PC-3 (cell line): ENCODE measurements around the gene LDHD.

Experiments used
- EZH2 ChIP-seq: fragments of 300-600 bp; sonication (generic); IDR thresholded peaks from one replicate; pipeline ENCODE4 v1.6.1; 2017; ENCODE audit warnings: antibody characterized with exemption, mild to moderate bottlenecking, low read length; ENCODE audit not compliant: unreplicated experiment
- EZH2phosphoT487 ChIP-seq: fragments of 300-600 bp; sonication (generic); IDR thresholded peaks from 2 replicates; pipeline ENCODE4 v1.6.1; 2018; ENCODE audit warnings: mild to moderate bottlenecking, antibody characterized with exemption, low read length, borderline replicate concordance
- TF ChIP-seq, protein P1 (sequence below): fragments of 300-600 bp; sonication (generic); conservative IDR thresholded peaks from 2 replicates; pipeline ENCODE4 v1.5.1; 2017; ENCODE audit warnings: antibody characterized with exemption, low read depth, mild to moderate bottlenecking, low read length

DNA sequence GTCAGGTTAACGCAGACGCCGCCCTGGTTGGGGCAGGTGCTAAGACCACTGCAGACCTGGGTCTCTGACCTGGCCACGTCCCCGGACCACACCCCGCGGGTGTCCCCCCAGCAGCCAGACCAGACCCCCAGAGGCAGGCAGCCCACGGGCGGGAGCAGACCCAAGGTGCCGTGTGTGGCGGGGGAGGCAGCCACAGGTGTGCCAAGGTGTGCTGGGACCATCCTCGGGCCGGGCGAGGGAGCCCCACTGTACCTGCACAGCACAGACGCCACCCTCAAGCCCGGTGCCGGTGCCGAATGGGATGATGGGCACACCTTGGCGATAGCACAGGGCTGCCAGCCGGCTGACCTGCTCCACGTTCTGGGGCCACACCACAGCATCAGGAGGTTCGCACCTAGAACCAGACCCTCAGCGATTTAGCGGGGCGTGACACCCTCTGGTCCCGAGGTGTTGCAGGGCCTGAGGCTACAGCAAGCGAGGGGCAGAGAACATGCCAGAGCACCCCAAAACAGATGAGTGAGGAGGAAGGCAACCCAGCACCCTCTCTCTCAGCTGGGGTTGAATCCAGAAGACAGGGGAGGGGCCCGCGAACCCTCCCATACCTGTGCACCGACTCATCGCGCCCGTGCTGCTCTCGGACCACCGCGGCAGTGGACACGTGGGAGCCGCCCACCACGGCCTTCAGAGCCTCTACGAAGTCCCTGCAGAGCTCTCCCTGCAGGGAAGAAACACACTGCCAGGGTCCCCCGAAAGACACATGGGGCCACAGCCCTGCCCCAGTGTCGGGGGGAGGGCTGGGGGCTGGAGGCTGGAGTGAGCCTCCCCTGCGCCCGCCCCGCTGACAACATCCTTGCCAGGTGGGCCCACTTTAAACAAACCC lies 1.4 kb downstream of the LDHD start:
- TF ChIP-seq, protein P1, sequence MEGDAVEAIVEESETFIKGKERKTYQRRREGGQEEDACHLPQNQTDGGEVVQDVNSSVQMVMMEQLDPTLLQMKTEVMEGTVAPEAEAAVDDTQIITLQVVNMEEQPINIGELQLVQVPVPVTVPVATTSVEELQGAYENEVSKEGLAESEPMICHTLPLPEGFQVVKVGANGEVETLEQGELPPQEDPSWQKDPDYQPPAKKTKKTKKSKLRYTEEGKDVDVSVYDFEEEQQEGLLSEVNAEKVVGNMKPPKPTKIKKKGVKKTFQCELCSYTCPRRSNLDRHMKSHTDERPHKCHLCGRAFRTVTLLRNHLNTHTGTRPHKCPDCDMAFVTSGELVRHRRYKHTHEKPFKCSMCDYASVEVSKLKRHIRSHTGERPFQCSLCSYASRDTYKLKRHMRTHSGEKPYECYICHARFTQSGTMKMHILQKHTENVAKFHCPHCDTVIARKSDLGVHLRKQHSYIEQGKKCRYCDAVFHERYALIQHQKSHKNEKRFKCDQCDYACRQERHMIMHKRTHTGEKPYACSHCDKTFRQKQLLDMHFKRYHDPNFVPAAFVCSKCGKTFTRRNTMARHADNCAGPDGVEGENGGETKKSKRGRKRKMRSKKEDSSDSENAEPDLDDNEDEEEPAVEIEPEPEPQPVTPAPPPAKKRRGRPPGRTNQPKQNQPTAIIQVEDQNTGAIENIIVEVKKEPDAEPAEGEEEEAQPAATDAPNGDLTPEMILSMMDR = no peak
- TF ChIP-seq EZH2 (no peak), EZH2phosphoT487 (no peak)
